ENCODE data around the gene SERPINA4. TPM values are rescaled to one million over a fixed set of nuclear protein-coding genes. Genes with fewer than 3 reads are reported as not detected.

SERPINA4 gene
- total RNA-seq, 2 donors from 2014 or later: not detected

GRCh38 chr14:94547726-94548125 is 13.5 kb upstream of the SERPINA4 start:
- no peak for TF ChIP-seq CTCF (conservative IDR thresholded peaks at IDR 0.05)
- Histone ChIP-seq H3K27ac (ENCODE audit: low read depth, low read length) (no peak overlapping the region), H3K4me3 (ENCODE audit: low read length) (no peak overlapping the region), H3K4me1 (ENCODE audit: control insufficient read depth, insufficient read depth, low read length) (no peaks in the 10 kb centered on the region), H3K27me3 (ENCODE audit: control insufficient read depth, insufficient read depth, low read length, poor library complexity, severe bottlenecking) (no peaks in the 10 kb centered on the region), H3K9ac (ENCODE audit: extremely low read depth, low read length, poor library complexity, severe bottlenecking) (no peak overlapping the region), H3K9me3 (ENCODE audit: control insufficient read depth, low read length) (peaks cover 5% of the 10 kb centered on the region), H3K36me3 (ENCODE audit: control insufficient read depth, insufficient read depth, low read length) (no peaks in the 10 kb centered on the region)
- WGBS, 2 experiments (ENCODE audit: insufficient coverage in 1 of 2, insufficient read length in 1 of 2): 78 to 84% methylated on average over 3 to 4 of the region's 4 CpGs
- peaks cover 12% of the 10 kb centered on the region for H3K27me3 Mint-ChIP-seq (ENCODE audit: insufficient read depth)
- peaks cover 7% of the 10 kb centered on the region for H3K9me3 Mint-ChIP-seq
- no peak overlapping the region for H3K27ac Mint-ChIP-seq
- H3K4me3 Mint-ChIP-seq: no peak overlapping the region
- no peaks in the 10 kb centered on the region for H3K36me3 Mint-ChIP-seq (ENCODE audit: low read depth)
- peak; percentile 19 for DNase-seq
- no peaks in the 10 kb centered on the region for H3K4me1 Mint-ChIP-seq

GRCh38 chr14:94548131-94548998 is 12.9 kb upstream of the SERPINA4 start:
- Mint-ChIP-seq H3K27ac (no peak overlapping the region), H3K4me3 (no peak overlapping the region), H3K27me3 (ENCODE audit: insufficient read depth) (peaks cover 15% of the 10 kb centered on the region), H3K4me1 (no peaks in the 10 kb centered on the region), H3K36me3 (ENCODE audit: low read depth) (no peaks in the 10 kb centered on the region), H3K9me3 (peaks cover 13% of the 10 kb centered on the region)
- Histone ChIP-seq H3K4me3 (ENCODE audit: low read length) (no peak overlapping the region), H3K27ac (ENCODE audit: low read depth, low read length) (no peak overlapping the region), H3K9ac (ENCODE audit: extremely low read depth, low read length, poor library complexity, severe bottlenecking) (no peak overlapping the region), H3K4me1 (ENCODE audit: control insufficient read depth, insufficient read depth, low read length) (no peaks in the 10 kb centered on the region), H3K9me3 (ENCODE audit: control insufficient read depth, low read length) (peaks cover 6% of the 10 kb centered on the region), H3K36me3 (ENCODE audit: control insufficient read depth, insufficient read depth, low read length) (no peaks in the 10 kb centered on the region), H3K27me3 (ENCODE audit: control insufficient read depth, insufficient read depth, low read length, poor library complexity, severe bottlenecking) (no peaks in the 10 kb centered on the region)
- no peak for TF ChIP-seq CTCF (conservative IDR thresholded peaks at IDR 0.05)
- 92 to 93% methylated on average over 6 to 14 of the region's 14 CpGs for WGBS, 2 experiments (ENCODE audit: insufficient coverage in 1 of 2, insufficient read length in 1 of 2)
- peak; percentile 29 for DNase-seq

- Mint-ChIP-seq H3K27ac (no peak overlapping the region), H3K27me3 (ENCODE audit: insufficient read depth) (peaks cover 19% of the 10 kb centered on the region), H3K4me1 (no peaks in the 10 kb centered on the region), H3K4me3 (no peak overlapping the region), H3K36me3 (ENCODE audit: low read depth) (no peaks in the 10 kb centered on the region), H3K9me3 (peaks cover 17% of the 10 kb centered on the region)
- no peak overlapping the region for H3K9ac ChIP-seq (ENCODE audit: extremely low read depth, low read length, poor library complexity, severe bottlenecking)
- peak; percentile 95 for DNase-seq
- 35 to 46% methylated on average over 14 to 23 of the region's 24 CpGs for WGBS, 2 experiments (ENCODE audit: insufficient coverage in 1 of 2, insufficient read length in 1 of 2)
- H3K27ac ChIP-seq (ENCODE audit: low read depth, low read length): no peak overlapping the region
- H3K36me3 ChIP-seq (ENCODE audit: control insufficient read depth, insufficient read depth, low read length): no peaks in the 10 kb centered on the region
- peaks cover 13% of the 10 kb centered on the region for H3K9me3 ChIP-seq (ENCODE audit: control insufficient read depth, low read length)
- H3K4me1 ChIP-seq (ENCODE audit: control insufficient read depth, insufficient read depth, low read length): no peaks in the 10 kb centered on the region
- H3K27me3 ChIP-seq (ENCODE audit: control insufficient read depth, insufficient read depth, low read length, poor library complexity, severe bottlenecking): no peaks in the 10 kb centered on the region
- no peak overlapping the region for H3K4me3 ChIP-seq (ENCODE audit: low read length)
- TF ChIP-seq CTCF (conservative IDR thresholded peaks at IDR 0.05): peak; percentile 98
These were observed 11.9 kb upstream of the SERPINA4 start for GRCh38 chr14:94548999-94549985.

Data from endodermal cell (in vitro differentiated cells).